ENCODE measurements around the gene INTS6.

GRCh38 chr13:51364404-51365008 is 88.3 kb downstream of the INTS6 start:
- TF ChIP-seq ARNT (IDR thresholded peaks at IDR 0.05) = no peak
- TF ChIP-seq FOXM1 (IDR thresholded peaks at IDR 0.05; ENCODE audit: borderline replicate concordance) = no peak
- TF ChIP-seq PKNOX1 (IDR thresholded peaks at IDR 0.05) = no peak
- no peak for TF ChIP-seq LEF1 (IDR thresholded peaks at IDR 0.05; ENCODE audit: borderline replicate concordance)
- TF ChIP-seq BHLHE40 (IDR thresholded peaks at IDR 0.05; ENCODE audit: borderline replicate concordance) = no peak
- no peak for TF ChIP-seq SP1 (IDR thresholded peaks at IDR 0.05)
- TF ChIP-seq L3MBTL2 (conservative IDR thresholded peaks at IDR 0.05) = no peak
- TF ChIP-seq FOXK2 (IDR thresholded peaks at IDR 0.05) = no peak
- no peak for TF ChIP-seq HDGF (IDR thresholded peaks at IDR 0.05; ENCODE audit: borderline replicate concordance)

All from HEK293T (cell line).